SJCRH30 (cell line): Measurements from ENCODE around the gene RPUSD1. TPM values are rescaled to one million over a fixed set of nuclear protein-coding genes. Genes with fewer than 3 reads are reported as not detected.
"Not testable (repeated sequence)": the region's sequence is repeated elsewhere in the genome, so short reads cannot be mapped to it uniquely, and the experiment has no call there.

Experiments used
- DNase-seq, 2 experiments: peaks; one replicate each; pipeline ENCODE4 v3.0.0-alpha.2; 2015 to 2020
- H3K27ac ChIP-seq: fragments of 250-450 bp; sonication (Bioruptor Pico); 2 replicates; pipeline ENCODE4 v1.5.1; 2020; ENCODE audit warnings: mild to moderate bottlenecking, moderate library complexity
- H3K27me3 ChIP-seq: fragments of 250-450 bp; sonication (Bioruptor Pico); 2 replicates; pipeline ENCODE4 v1.5.1; 2020; ENCODE audit warnings: mild to moderate bottlenecking, moderate library complexity
- H3K36me3 ChIP-seq: fragments of 250-450 bp; sonication (Bioruptor Pico); 2 replicates; pipeline ENCODE4 v1.5.1; 2020; ENCODE audit warnings: mild to moderate bottlenecking, moderate library complexity
- H3K4me1 ChIP-seq: fragments of 250-450 bp; sonication (Bioruptor Pico); 2 replicates; pipeline ENCODE4 v1.5.1; 2020; ENCODE audit warnings: mild to moderate bottlenecking, moderate library complexity
- H3K4me3 ChIP-seq: fragments of 250-450 bp; sonication (Bioruptor Pico); 2 replicates; pipeline ENCODE4 v1.5.1; 2020; ENCODE audit warnings: mild to moderate bottlenecking, moderate library complexity
- H3K9me3 ChIP-seq: fragments of 250-450 bp; sonication (Bioruptor Pico); replicated peaks from 2 replicates; pipeline ENCODE4 v1.5.1; 2020; ENCODE audit warnings: mild to moderate bottlenecking, moderate library complexity
- total RNA-seq: library from RNA; depleted of rRNA; stranded (reverse); fragments of >200 nt; shearing (Covaris generic); gene quantifications from 2 replicates; pipeline ENCODE4 v1.2.3, GENCODE V29; 2014; rRNA removed

RPUSD1 gene
- total RNA-seq: 35.5 and 38.7 TPM in 2 replicates

DNA sequence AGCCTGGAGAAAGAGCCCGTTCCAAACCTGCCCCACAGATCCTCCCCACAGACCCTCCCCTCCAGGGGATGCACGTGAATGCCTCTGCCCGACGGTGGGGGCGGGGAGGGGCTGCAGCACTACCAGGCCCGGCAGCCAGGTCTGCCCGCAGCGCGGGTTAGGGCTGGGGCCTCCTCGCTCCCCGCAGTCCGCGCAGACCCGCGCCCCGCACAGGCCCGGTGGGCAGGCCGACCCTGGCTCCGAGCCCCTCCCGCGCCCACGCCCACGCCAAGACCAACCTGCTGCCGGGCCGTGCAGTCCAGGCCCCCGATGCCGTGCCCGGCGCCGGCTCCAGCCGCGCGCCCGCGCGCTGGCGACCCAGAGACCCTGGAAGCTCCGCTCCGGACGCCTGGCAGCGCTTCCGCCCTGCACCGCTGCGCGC, at the start of gene RPUSD1:
Gene RPUSD1, minus strand, starts transcription at position 404 of the 421 bp plus-strand sequence. CDS start 644 bp downstream, outside the sequence.
- Histone ChIP-seq H3K27me3 (no peaks in the 10 kb centered on the region), H3K36me3 (peaks cover 34% of the 10 kb centered on the region), H3K9me3 (no peaks in the 10 kb centered on the region), H3K4me1 (peaks cover 11% of the 10 kb centered on the region; the same call in 1 of the 2 replicates), H3K27ac (peak within 1 kb of the TSS; percentile 78), H3K4me3 (peak within 1 kb of the TSS; percentile 99)
- no peak for DNase-seq

GRCh38 chr16:836822-837221, 48.6 kb upstream of the RPUSD1 start:
- not testable (repeated sequence) for DNase-seq, H3K4me3 ChIP-seq, H3K27ac ChIP-seq, H3K36me3 ChIP-seq, H3K27me3 ChIP-seq
- Histone ChIP-seq H3K4me1 (peaks cover 25% of the 10 kb centered on the region), H3K9me3 (peaks cover 14% of the 10 kb centered on the region)

- H3K27me3 ChIP-seq: no peaks in the 10 kb centered on the region
- H3K9me3 ChIP-seq: peaks cover 14% of the 10 kb centered on the region
- no peaks in the 10 kb centered on the region for H3K36me3 ChIP-seq
- DNase-seq: no peak
- H3K4me1 ChIP-seq: peaks cover 22% of the 10 kb centered on the region
- H3K4me3 ChIP-seq: no peak overlapping the region
- H3K27ac ChIP-seq: no peak overlapping the region
Observed at GRCh38 chr16:836221-836620, 48.0 kb upstream of the RPUSD1 start.

GRCh38 chr16:835373-835772, 47.2 kb upstream of the RPUSD1 start:
- no peak overlapping the region for H3K4me3 ChIP-seq
- DNase-seq: no peak
- no peaks in the 10 kb centered on the region for H3K27me3 ChIP-seq
- peaks cover 14% of the 10 kb centered on the region for H3K9me3 ChIP-seq
- H3K36me3 ChIP-seq: no peaks in the 10 kb centered on the region
- H3K4me1 ChIP-seq: peaks cover 14% of the 10 kb centered on the region
- no peak overlapping the region for H3K27ac ChIP-seq

- DNase-seq: no peak
- Histone ChIP-seq H3K4me1 (no peaks in the 10 kb centered on the region), H3K4me3 (no peak overlapping the region), H3K36me3 (no peaks in the 10 kb centered on the region), H3K9me3 (peaks cover 14% of the 10 kb centered on the region), H3K27ac (no peak overlapping the region), H3K27me3 (no peaks in the 10 kb centered on the region)
Observed at GRCh38 chr16:833411-833810, 45.2 kb upstream of the RPUSD1 start.

- no peaks in the 10 kb centered on the region for H3K27me3 ChIP-seq
- no peaks in the 10 kb centered on the region for H3K36me3 ChIP-seq
- no peak overlapping the region for H3K4me3 ChIP-seq
- DNase-seq: peak in 1 of 2 experiments; percentile 41
- peaks cover 14% of the 10 kb centered on the region for H3K9me3 ChIP-seq
- no peaks in the 10 kb centered on the region for H3K4me1 ChIP-seq
- H3K27ac ChIP-seq: no peak overlapping the region
Observed at GRCh38 chr16:832652-833336, 44.6 kb upstream of the RPUSD1 start.

GRCh38 chr16:831571-832413, 43.6 kb upstream of the RPUSD1 start:
- H3K27me3 ChIP-seq: no peaks in the 10 kb centered on the region
- no peaks in the 10 kb centered on the region for H3K36me3 ChIP-seq
- DNase-seq: no peak
- peaks cover 13% of the 10 kb centered on the region for H3K9me3 ChIP-seq
- no peak overlapping the region for H3K4me3 ChIP-seq
- H3K4me1 ChIP-seq: no peaks in the 10 kb centered on the region
- H3K27ac ChIP-seq: no peak overlapping the region

DNA sequence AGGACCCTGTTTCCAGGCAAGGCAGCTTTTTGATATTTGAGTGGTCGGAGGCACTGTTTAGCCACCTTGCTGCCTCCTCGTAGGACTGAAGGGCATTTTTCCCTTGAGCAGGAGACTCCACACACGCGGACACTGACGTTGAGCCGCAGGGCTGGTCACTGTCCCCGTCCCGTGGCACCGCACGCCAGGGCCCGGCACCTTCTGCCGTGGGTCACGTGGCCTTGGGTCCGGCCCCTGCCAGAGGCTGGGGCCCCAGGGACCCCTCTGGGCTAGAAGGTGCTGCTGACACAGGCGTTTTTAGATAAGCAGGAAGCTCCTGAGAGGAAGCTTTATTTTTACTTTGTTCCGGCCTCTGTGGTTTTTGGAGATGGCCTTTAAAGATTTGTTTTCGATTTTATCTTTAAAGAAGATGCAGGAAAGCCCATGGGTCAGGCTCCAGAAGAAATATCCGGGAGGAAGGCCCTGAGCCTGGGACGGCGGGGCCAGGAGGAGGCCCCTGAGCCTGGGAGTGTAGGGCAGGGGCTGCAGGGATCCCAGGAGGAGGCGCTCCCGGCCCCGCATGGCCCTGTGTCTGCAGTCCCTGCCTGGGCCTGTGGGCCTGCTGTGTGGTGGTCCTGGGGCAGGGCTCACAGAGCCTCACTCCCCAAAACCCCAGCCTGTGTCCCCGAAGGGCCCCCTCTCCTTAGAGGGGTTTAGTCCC, 42.8 kb upstream of the RPUSD1 start:
- H3K4me1 ChIP-seq: peaks cover 2% of the 10 kb centered on the region; the same call in 1 of the 2 replicates
- peaks cover 5% of the 10 kb centered on the region for H3K9me3 ChIP-seq
- no peaks in the 10 kb centered on the region for H3K36me3 ChIP-seq
- no peak overlapping the region for H3K4me3 ChIP-seq
- no peak overlapping the region for H3K27ac ChIP-seq
- DNase-seq: no peak
- peaks cover 3% of the 10 kb centered on the region; the same call in 1 of the 2 replicates for H3K27me3 ChIP-seq

GRCh38 chr16:830107-830870, 42.1 kb upstream of the RPUSD1 start:
- no peak overlapping the region for H3K27ac ChIP-seq
- H3K27me3 ChIP-seq: peaks cover 7% of the 10 kb centered on the region; the same call in 1 of the 2 replicates
- peaks cover 5% of the 10 kb centered on the region; the same call in 1 of the 2 replicates for H3K9me3 ChIP-seq
- H3K4me1 ChIP-seq: peaks cover 9% of the 10 kb centered on the region; the same call in 1 of the 2 replicates
- no peak for DNase-seq
- H3K36me3 ChIP-seq: no peaks in the 10 kb centered on the region
- no peak overlapping the region for H3K4me3 ChIP-seq

DNA sequence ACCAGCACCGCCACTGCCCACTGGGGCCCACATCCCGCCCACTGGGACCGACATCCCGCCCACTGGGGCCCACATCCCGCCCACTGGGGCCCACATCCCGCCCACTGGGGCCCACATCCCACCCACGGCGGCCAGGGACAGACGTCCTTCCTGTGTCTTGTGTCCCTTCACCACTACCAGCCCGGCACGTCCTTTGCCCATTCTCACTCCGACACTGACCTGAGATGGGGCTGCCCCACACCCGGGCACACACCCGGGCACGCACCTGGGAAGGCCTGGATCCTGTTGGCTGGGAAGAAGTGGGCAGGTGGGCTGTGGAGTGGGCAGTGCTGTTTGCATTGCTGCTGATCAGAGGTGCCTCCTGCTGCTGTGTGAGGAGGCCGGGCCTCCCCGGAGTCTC, 40.7 kb upstream of the RPUSD1 start:
- H3K27ac ChIP-seq: no peak overlapping the region
- H3K4me3 ChIP-seq: no peak overlapping the region
- peaks cover 7% of the 10 kb centered on the region; the same call in 1 of the 2 replicates for H3K27me3 ChIP-seq
- H3K9me3 ChIP-seq: peaks cover 2% of the 10 kb centered on the region; the same call in 1 of the 2 replicates
- no peaks in the 10 kb centered on the region for H3K36me3 ChIP-seq
- peaks cover 14% of the 10 kb centered on the region; the same call in 1 of the 2 replicates for H3K4me1 ChIP-seq
- DNase-seq: no peak

- Histone ChIP-seq H3K4me3 (no peak overlapping the region), H3K4me1 (peaks cover 14% of the 10 kb centered on the region; the same call in 1 of the 2 replicates), H3K36me3 (no peaks in the 10 kb centered on the region), H3K9me3 (peaks cover 5% of the 10 kb centered on the region; the same call in 1 of the 2 replicates), H3K27me3 (peaks cover 7% of the 10 kb centered on the region; the same call in 1 of the 2 replicates), H3K27ac (no peak overlapping the region)
- no peak for DNase-seq
Observed at GRCh38 chr16:827513-827912, 39.3 kb upstream of the RPUSD1 start.

DNA sequence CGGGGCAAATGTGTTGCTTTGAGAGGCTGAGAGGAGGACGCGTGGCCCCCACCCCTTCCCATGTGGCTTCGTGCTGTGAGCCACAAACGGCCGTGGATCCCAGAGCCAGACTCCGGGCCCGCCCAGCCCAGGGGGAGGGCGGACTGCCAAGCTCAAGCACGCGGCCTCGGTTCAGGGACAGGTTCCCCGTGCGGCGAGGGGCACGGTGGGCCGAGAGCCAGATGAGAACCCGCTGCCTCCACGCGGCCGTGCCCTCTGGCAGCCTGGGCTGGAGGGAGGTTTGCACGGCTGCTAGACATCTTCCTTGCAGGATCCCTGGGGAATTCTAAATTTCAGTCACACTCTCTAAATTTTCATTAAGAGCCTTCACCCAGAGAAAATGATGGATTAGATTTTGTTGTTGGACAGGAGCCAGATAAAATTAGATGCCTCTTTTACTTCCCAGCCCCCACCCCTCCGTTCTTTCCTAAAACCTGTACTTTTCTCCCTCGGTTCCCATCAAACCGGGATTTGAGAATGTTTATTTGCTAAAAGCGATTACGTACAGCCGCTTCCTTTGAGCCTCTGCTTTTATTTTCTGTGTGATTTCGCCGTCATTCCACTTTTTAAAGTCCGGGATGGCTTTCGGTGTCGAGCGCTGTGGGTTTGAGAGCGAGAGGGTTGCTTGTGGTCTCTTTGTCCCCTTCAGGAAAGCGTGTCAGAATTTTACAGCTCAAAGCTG, 37.3 kb upstream of the RPUSD1 start:
- H3K36me3 ChIP-seq: no peaks in the 10 kb centered on the region
- peak; percentile 64 to 73 for DNase-seq
- H3K27me3 ChIP-seq: peaks cover 7% of the 10 kb centered on the region; the same call in 1 of the 2 replicates
- peak overlapping the region; percentile 43 for H3K4me3 ChIP-seq
- H3K4me1 ChIP-seq: peaks cover 14% of the 10 kb centered on the region; the same call in 1 of the 2 replicates
- peaks cover 5% of the 10 kb centered on the region; the same call in 1 of the 2 replicates for H3K9me3 ChIP-seq
- H3K27ac ChIP-seq: no peak overlapping the region

GRCh38 chr16:824601-825000, 36.4 kb upstream of the RPUSD1 start:
- DNase-seq: no peak
- Histone ChIP-seq H3K4me3 (no peak overlapping the region), H3K4me1 (peaks cover 14% of the 10 kb centered on the region; the same call in 1 of the 2 replicates), H3K27me3 (peaks cover 7% of the 10 kb centered on the region; the same call in 1 of the 2 replicates), H3K9me3 (peaks cover 5% of the 10 kb centered on the region; the same call in 1 of the 2 replicates), H3K27ac (no peak overlapping the region), H3K36me3 (no peaks in the 10 kb centered on the region)
